Heart left ventricle (tissue), 13 donors: Measurements from ENCODE around the gene VCX3A.

ENCODE experiments used
- CTCF ChIP-seq, 12 donors: fragments of 200-600 bp; sonication (generic) in 4 of 12; IDR thresholded peaks; one replicate each; pipeline versions ENCODE4 v1.5.0 to v1.8.0; 2018 to 2022; ENCODE audit warnings: antibody characterized with exemption in 12 of 12, mild to moderate bottlenecking in 5 of 12
- POLR2A ChIP-seq, 2 donors: fragments of 450-650 bp; IDR thresholded peaks; one replicate each; pipeline ENCODE4 v1.6.1; 2017; ENCODE audit warnings: antibody characterized with exemption in 2 of 2, mild to moderate bottlenecking in 2 of 2, moderate library complexity in 2 of 2
- donor health status: ischemic (EF 13 %, LVEDD 7.1; RV severe dilation, severe dysfunction).
- donor health status: DM: no; HTN: yes; CAD: no.
- donor health status: DM: no; HTN: no; CAD: no.
- donor health status: ischemic (EF 25% LVEDD 6.9; RV normal size, moderate dysfunction).
- donor health status: ischemic (EF 25% LVEDD 5.7; RV mildly dilated, moderate dysfunction).
- donor health status: ischemic (EF 35%, LVEDD 5.7; RV mildly dilated, moderate dysfunction).
- donor health status: nonischemic (EF 11% LVEDD 7.7; RV severe dilation, severe dysfunction).
- donor health status: DM: yes; HTN: yes; CAD: no.
- donor health status: PGD.
- donor health status: ischemic (EF 29% LVEDD 5.4; RV normal size, mild dysfunction).
- donor health status: nonischemic (EF 23%, LVEDD 6.1; RV moderate dilation, normal function).

GRCh38 chrX:6568031-6568430 lies 33.1 kb upstream of the VCX3A start:
- no peak for TF ChIP-seq CTCF (IDR thresholded peaks at IDR 0.05)
- TF ChIP-seq POLR2A (IDR thresholded peaks at IDR 0.05) = no peak
